IMR-90 (cell line): ENCODE data around the gene ITCH. TPM values are rescaled to one million over a fixed set of nuclear protein-coding genes. Genes with fewer than 3 reads are reported as not detected.

Experiments used
- microRNA-seq, 2 experiments: library from miRNA; stranded (forward) in 1 of 2; unstranded in 1 of 2; fragments of 10-50 nt in 1 of 2; fragments of <30 nt in 1 of 2; gene quantifications in 1 of 2; microRNA quantifications in 1 of 2; one replicate each; pipeline versions ENCODE3 to v1.1.0; 2013 to 2020; ENCODE audit not compliant: insufficient read depth in 1 of 2, insufficient read length in 1 of 2, unreplicated experiment in 1 of 2
- polyA plus RNA-seq, 3 experiments: library from polyadenylated mRNA; depleted of rRNA; stranded (reverse); fragments of >200 nt; gene quantifications; 2 replicates each; pipeline ENCODE4 v1.2.3, GENCODE V29; 2012; ENCODE audit warnings: low replicate concordance in 1 of 3
- small RNA-seq, 5 experiments: library from RNA; depleted of rRNA; stranded (forward); fragments of <200 nt; gene quantifications; one replicate each; pipeline ENCODE3, GENCODE V24; 2012
- total RNA-seq: library from RNA; depleted of rRNA; stranded (reverse); fragments of >200 nt; gene quantifications from 2 replicates; pipeline ENCODE4 v1.2.3, GENCODE V29; 2012; rRNA removed

The ITCH gene
- total and polyA plus RNA-seq, 2 of the 4 experiments (the other 2 are of a cell fraction): 12.7 to 94.6 TPM

Small RNA genes within 50 kb of the gene (microRNA-seq; reads per million reads assigned to microRNA genes)
- gene AL356299.1 (ENCODE audit: insufficient read depth, insufficient read length) (not detected), gene MIR644A (ENCODE audit: insufficient read depth in 1 of 2, insufficient read length in 1 of 2, unreplicated experiment in 1 of 2) (0 reads per million in 2 experiments), gene RF00019 (ENCODE audit: insufficient read depth, insufficient read length) (not detected)

Small RNA genes within 50 kb of the gene (small RNA-seq; reads per million reads assigned to genes)
- gene AL356299.1: 0 reads per million in 5 experiments
- 0 reads per million in 5 experiments for gene MIR644A
- 0 reads per million in 5 experiments for gene RF00019

Other genes with a start within 250 kb of the ITCH start
- not detected in 2 replicates for gene ASIP, start 121.8 kb upstream of the ITCH start, total RNA-seq
- gene ASIP, start 121.8 kb upstream of the ITCH start, polyA plus RNA-seq (2012; rRNA removed): not detected in 2 replicates
- gene AHCY, start 59.9 kb upstream of the ITCH start, total RNA-seq: 194 and 210 TPM in 2 replicates
- 135 and 138 TPM in 2 replicates for gene AHCY, start 59.9 kb upstream of the ITCH start, polyA plus RNA-seq (2012; rRNA removed)
- 78.0 and 82.4 TPM in 2 replicates for gene DYNLRB1, start 153.1 kb downstream of the ITCH start, total RNA-seq
- 380 and 406 TPM in 2 replicates for gene DYNLRB1, start 153.1 kb downstream of the ITCH start, polyA plus RNA-seq (2012; rRNA removed)
- 10.0 and 12.5 TPM in 2 replicates for gene MAP1LC3A, start 195.4 kb downstream of the ITCH start, total RNA-seq
- 39.7 and 50.7 TPM in 2 replicates for gene MAP1LC3A, start 195.4 kb downstream of the ITCH start, polyA plus RNA-seq (2012; rRNA removed)